ENCODE data around the gene ZBTB25. TPM values are rescaled to one million over a fixed set of nuclear protein-coding genes. Genes with fewer than 3 reads are reported as not detected.

The ZBTB25 gene
- total RNA-seq, 1 experiment from 2014 or later, result 10.0 TPM

DNA sequence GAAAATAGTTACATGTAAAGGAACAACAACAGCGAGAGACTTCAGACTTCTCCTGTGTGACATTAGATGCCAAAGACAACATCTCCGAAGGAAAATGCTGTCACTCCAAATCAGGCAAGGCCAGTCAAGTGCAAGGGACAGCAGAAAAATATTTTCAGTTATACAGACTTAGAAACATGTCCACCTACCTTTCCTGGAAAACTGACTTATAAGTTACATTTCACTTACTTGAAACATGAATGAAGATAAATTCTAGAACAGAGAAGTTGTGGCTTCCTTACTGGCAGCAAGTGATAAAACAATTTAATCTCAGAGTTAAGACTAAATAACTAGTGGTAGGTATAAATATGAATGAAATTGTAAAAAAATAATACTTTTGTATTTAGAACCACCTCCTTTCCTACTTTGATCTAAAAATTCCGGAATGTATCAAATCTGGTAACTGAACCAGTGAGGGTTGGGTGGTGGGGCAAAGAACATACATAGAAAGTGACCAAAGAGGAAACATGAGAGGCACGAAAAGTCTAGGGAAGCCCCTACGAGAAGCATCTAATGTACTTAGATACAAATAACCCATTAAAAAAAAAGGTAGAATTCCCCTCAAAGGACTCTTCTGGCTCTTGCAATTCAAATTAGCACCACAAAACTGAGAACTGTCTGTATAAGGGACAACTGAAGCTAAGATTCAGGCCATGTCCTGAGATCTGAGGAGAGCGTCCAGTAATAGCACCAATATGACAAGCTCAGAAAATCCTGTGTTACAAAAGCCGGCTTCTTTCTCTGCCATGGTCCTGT is 94.3 kb downstream of the ZBTB25 start:
- BruUV-seq (replicated peaks), result no TSS peak
- Mint-ChIP-seq H3K27me3 (ENCODE audit: insufficient read depth, unreplicated experiment) (no peaks in the 10 kb centered on the region), H3K27ac (ENCODE audit: unreplicated experiment) (peak overlapping the region; percentile 32), H3K36me3 (ENCODE audit: insufficient read depth, unreplicated experiment) (peaks cover 79% of the 10 kb centered on the region), H3K4me1 (ENCODE audit: low read depth, unreplicated experiment) (peaks cover 12% of the 10 kb centered on the region), H3K4me3 (ENCODE audit: unreplicated experiment) (no peak overlapping the region), H3K9me3 (ENCODE audit: unreplicated experiment) (no peaks in the 10 kb centered on the region)
- intact Hi-C loops (cut with micrococcal nuclease; ENCODE audit: unreplicated experiment), result no loop called here
- Histone ChIP-seq H3K9me3 (no peaks in the 10 kb centered on the region), H3K36me3 (ENCODE audit: control insufficient read depth, insufficient read depth, low read length) (peaks cover 1% of the 10 kb centered on the region; the same call in 1 of the 2 replicates), H3K4me3 (ENCODE audit: low read depth, low read length) (no peak overlapping the region), H3K27me3 (replicated peaks; ENCODE audit: control insufficient read depth, insufficient read depth, low read length) (no peaks in the 10 kb centered on the region), H3K4me1 (peaks cover 20% of the 10 kb centered on the region; the same call in 1 of the 2 replicates)
- POLR2A ChIA-PET, result interaction anchor here (1.4 kb wide), 1 partner anchor 22 kb away, joined by 6 read pairs; no protein-coding TSS in a partner anchor
- CTCF ChIA-PET, result no interaction called here
- TF ChIP-seq CTCF (IDR thresholded peaks at IDR 0.05; ENCODE audit: insufficient read depth in 1 of 2, low read depth in 1 of 2, low read length in 1 of 2, severe bottlenecking in 1 of 2, unreplicated experiment in 1 of 2), result no peak
- no peak for DNase-seq

DNA sequence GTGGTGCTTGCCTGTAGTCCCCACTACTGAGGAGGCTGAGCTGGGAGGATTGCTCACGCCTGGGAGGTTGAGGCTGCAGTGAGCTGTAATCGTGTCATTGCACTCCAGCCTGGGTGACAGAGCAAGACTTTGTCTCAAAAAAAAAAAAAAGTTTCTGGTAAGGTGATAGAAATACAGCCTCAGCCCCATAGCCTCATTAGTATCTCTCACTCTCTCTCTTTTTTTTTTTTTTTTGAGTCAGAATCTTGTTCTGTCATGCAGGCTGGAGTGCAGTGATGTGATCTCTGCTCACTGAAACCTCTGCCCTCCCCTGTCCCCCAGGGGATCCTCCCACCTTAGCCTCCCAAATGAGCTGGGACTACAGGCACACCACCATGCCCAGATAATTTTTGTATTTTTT is 96.3 kb downstream of the ZBTB25 start:
- no TSS peak for BruUV-seq (replicated peaks)
- Mint-ChIP-seq H3K4me1 (ENCODE audit: low read depth, unreplicated experiment) (peaks cover 12% of the 10 kb centered on the region), H3K27me3 (ENCODE audit: insufficient read depth, unreplicated experiment) (no peaks in the 10 kb centered on the region), H3K4me3 (ENCODE audit: unreplicated experiment) (no peak overlapping the region), H3K9me3 (ENCODE audit: unreplicated experiment) (no peaks in the 10 kb centered on the region), H3K36me3 (ENCODE audit: insufficient read depth, unreplicated experiment) (peaks cover 78% of the 10 kb centered on the region), H3K27ac (ENCODE audit: unreplicated experiment) (no peak overlapping the region)
- H3K27me3 ChIP-seq (replicated peaks; ENCODE audit: control insufficient read depth, insufficient read depth, low read length), result no peaks in the 10 kb centered on the region
- POLR2A ChIA-PET, result no interaction called here
- CTCF ChIA-PET, result no interaction called here
- peaks cover 1% of the 10 kb centered on the region; the same call in 1 of the 2 replicates for H3K36me3 ChIP-seq (ENCODE audit: control insufficient read depth, insufficient read depth, low read length)
- H3K4me3 ChIP-seq (ENCODE audit: low read depth, low read length), result no peak overlapping the region
- intact Hi-C loops (cut with micrococcal nuclease; ENCODE audit: unreplicated experiment), result no loop called here
- no peaks in the 10 kb centered on the region for H3K9me3 ChIP-seq
- no peak for TF ChIP-seq CTCF (IDR thresholded peaks at IDR 0.05; ENCODE audit: insufficient read depth in 1 of 2, low read depth in 1 of 2, low read length in 1 of 2, severe bottlenecking in 1 of 2, unreplicated experiment in 1 of 2)
- DNase-seq, result no peak
- peaks cover 21% of the 10 kb centered on the region; the same call in 1 of the 2 replicates for H3K4me1 ChIP-seq

DNA sequence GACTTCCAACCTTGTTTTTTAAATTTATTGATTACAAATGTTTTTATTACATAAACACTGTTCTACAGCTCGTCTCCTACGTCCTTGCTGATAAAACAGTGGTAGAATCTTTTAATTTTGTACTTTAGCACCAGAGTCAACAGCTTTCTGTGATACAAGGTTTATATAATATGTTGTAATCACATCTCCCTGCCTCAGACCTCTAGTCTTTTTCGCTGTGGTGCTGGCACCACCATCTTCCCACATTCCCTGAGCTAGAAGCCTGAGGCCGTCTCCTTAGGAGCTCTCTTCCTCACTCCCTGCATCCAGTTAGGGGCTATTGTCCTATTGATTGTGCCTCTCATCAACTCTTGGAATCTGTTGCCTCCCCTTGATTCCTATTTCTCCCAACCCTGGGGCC is 98.3 kb downstream of the ZBTB25 start:
- Mint-ChIP-seq H3K4me3 (ENCODE audit: unreplicated experiment) (no peak overlapping the region), H3K9me3 (ENCODE audit: unreplicated experiment) (no peaks in the 10 kb centered on the region), H3K36me3 (ENCODE audit: insufficient read depth, unreplicated experiment) (peaks cover 68% of the 10 kb centered on the region), H3K27ac (ENCODE audit: unreplicated experiment) (no peak overlapping the region), H3K4me1 (ENCODE audit: low read depth, unreplicated experiment) (peaks cover 12% of the 10 kb centered on the region), H3K27me3 (ENCODE audit: insufficient read depth, unreplicated experiment) (no peaks in the 10 kb centered on the region)
- intact Hi-C loops (cut with micrococcal nuclease; ENCODE audit: unreplicated experiment), result no loop called here
- Histone ChIP-seq H3K36me3 (ENCODE audit: control insufficient read depth, insufficient read depth, low read length) (peaks cover 1% of the 10 kb centered on the region; the same call in 1 of the 2 replicates), H3K4me3 (ENCODE audit: low read depth, low read length) (no peak overlapping the region), H3K4me1 (peaks cover 25% of the 10 kb centered on the region), H3K27me3 (replicated peaks; ENCODE audit: control insufficient read depth, insufficient read depth, low read length) (no peaks in the 10 kb centered on the region), H3K9me3 (no peaks in the 10 kb centered on the region)
- no peak for DNase-seq
- ChIA-PET CTCF (no interaction called here), POLR2A (no interaction called here)
- TF ChIP-seq CTCF (IDR thresholded peaks at IDR 0.05; ENCODE audit: insufficient read depth in 1 of 2, low read depth in 1 of 2, low read length in 1 of 2, severe bottlenecking in 1 of 2, unreplicated experiment in 1 of 2), result no peak
- BruUV-seq (replicated peaks), result no TSS peak

Data from Caco-2 (cell line).